DOHH2 (cell line): Measurements from ENCODE around the gene GALNT2.

ENCODE experiments used
- EZH2phosphoT487 ChIP-seq: fragments of 200-600 bp; sonication (generic); IDR thresholded peaks from 2 replicates; pipeline ENCODE4 v1.6.1; 2017; ENCODE audit warnings: borderline replicate concordance, mild to moderate bottlenecking, antibody characterized with exemption, low read length, moderate library complexity, mixed read lengths
- TF ChIP-seq, protein P1 (sequence below): fragments of 200-600 bp; sonication (generic); IDR thresholded peaks from one replicate; pipeline ENCODE4 v1.5.1; 2014; ENCODE audit warnings: antibody characterized with exemption, mild to moderate bottlenecking, low read depth, low read length; ENCODE audit not compliant: poor library complexity, severe bottlenecking

DNA sequence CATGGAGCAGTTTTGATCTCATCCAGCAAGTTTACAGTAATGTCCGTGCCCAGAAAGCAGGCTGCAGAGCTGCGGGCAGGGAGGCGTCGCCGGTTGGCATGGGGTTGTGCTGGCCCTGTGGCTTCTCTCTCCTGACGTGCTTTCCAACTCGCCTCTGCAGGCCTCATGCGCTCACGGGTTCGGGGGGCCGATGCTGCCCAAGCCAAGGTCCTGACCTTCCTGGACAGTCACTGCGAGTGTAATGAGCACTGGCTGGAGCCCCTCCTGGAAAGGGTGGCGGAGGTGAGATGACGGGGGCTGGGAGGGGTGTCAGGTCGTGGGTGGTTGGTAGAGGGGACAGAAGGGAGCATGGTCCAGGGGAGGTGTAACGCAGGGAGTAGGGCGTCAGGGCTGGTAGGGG, 176.1 kb downstream of the GALNT2 start:
- TF ChIP-seq, protein P1, sequence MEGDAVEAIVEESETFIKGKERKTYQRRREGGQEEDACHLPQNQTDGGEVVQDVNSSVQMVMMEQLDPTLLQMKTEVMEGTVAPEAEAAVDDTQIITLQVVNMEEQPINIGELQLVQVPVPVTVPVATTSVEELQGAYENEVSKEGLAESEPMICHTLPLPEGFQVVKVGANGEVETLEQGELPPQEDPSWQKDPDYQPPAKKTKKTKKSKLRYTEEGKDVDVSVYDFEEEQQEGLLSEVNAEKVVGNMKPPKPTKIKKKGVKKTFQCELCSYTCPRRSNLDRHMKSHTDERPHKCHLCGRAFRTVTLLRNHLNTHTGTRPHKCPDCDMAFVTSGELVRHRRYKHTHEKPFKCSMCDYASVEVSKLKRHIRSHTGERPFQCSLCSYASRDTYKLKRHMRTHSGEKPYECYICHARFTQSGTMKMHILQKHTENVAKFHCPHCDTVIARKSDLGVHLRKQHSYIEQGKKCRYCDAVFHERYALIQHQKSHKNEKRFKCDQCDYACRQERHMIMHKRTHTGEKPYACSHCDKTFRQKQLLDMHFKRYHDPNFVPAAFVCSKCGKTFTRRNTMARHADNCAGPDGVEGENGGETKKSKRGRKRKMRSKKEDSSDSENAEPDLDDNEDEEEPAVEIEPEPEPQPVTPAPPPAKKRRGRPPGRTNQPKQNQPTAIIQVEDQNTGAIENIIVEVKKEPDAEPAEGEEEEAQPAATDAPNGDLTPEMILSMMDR = no peak
- no peak for TF ChIP-seq EZH2phosphoT487
